Sigmoid colon (tissue), 7 donors: ENCODE results near the gene ZXDC. TPM values are rescaled to one million over a fixed set of nuclear protein-coding genes. Genes with fewer than 3 reads are reported as not detected.

ENCODE experiments used
- DNase-seq: peaks from one replicate; pipeline ENCODE4 v3.0.0-alpha.2; 2019
- H3K27ac ChIP-seq, 4 donors: fragments of 200-600 bp; sonication (generic); one replicate each; pipeline ENCODE4 v1.5.1; 2016 to 2019; ENCODE audit warnings: mild to moderate bottlenecking in 1 of 4
- H3K27me3 ChIP-seq, 3 donors: fragments of 200-600 bp; sonication (generic); one replicate each; pipeline ENCODE4 v1.5.1; 2019; ENCODE audit warnings: mild to moderate bottlenecking in 1 of 3
- H3K36me3 ChIP-seq, 4 donors: fragments of 200-600 bp; sonication (generic); one replicate each; pipeline ENCODE4 v1.5.1; 2016 to 2019
- H3K4me1 ChIP-seq, 4 donors: fragments of 200-600 bp; sonication (generic); one replicate each; pipeline ENCODE4 v1.5.1; 2017 to 2019
- H3K4me3 ChIP-seq, 4 donors: fragments of 200-600 bp; sonication (generic); one replicate each; pipeline ENCODE4 v1.5.1; 2017 to 2019; ENCODE audit warnings: mild to moderate bottlenecking in 2 of 4, moderate library complexity in 1 of 4
- H3K9me3 ChIP-seq, 4 donors: fragments of 200-600 bp in 3 of 4; sonication (generic) in 3 of 4; one replicate each; pipeline versions ENCODE4 v1.5.1 to v1.6.1; 2013 to 2019
- EP300 ChIP-seq, 4 donors: sonication (generic); formaldehyde crosslinking; IDR thresholded peaks; one replicate each; pipeline ENCODE4 v1.6.1; 2017; ENCODE audit warnings: antibody characterized with exemption in 4 of 4
- POLR2A ChIP-seq, 2 donors: fragments of 450-650 bp; IDR thresholded peaks; one replicate each; pipeline ENCODE4 v1.6.1; 2016; ENCODE audit warnings: antibody characterized with exemption in 2 of 2, mild to moderate bottlenecking in 2 of 2, moderate library complexity in 2 of 2
- POLR2AphosphoS5 ChIP-seq, 4 donors: sonication (generic); formaldehyde crosslinking; IDR thresholded peaks; one replicate each; pipeline ENCODE4 v1.6.1; 2017; ENCODE audit warnings: antibody characterized with exemption in 4 of 4
- WGBS, 2 donors: extraction: QIAGEN DNeasy Blood & Tissue Kit; methylation state at CpG; one replicate each; pipeline ENCODE4 v1.1.7; 2013; 5-methylcytosine and 5-hydroxymethylcytosine counted together
- intact Hi-C: fragments of 100-400 bp; cut with DNase I; formaldehyde crosslinking; loops from one replicate; pipeline ENCODE4 v1.15.1; 2023
- polyA plus RNA-seq, 3 donors: library from polyadenylated mRNA; stranded (reverse); fragments of 200-250 nt; gene quantifications; one replicate each; pipeline ENCODE4 v1.2.3, GENCODE V29; 2013
- total RNA-seq, 4 donors: library from RNA; depleted of rRNA; stranded (reverse); fragments of >200 nt; gene quantifications; one replicate each; pipeline ENCODE4 v1.1.0, GENCODE V29; 2016
- TF ChIP-seq, protein P1 (sequence below), 4 experiments: fragments of 450-650 bp in 3 of 4; fragments of 200-600 bp in 1 of 4; IDR thresholded peaks; one replicate each; pipeline ENCODE4 v1.5.1; 2016 to 2019; ENCODE audit warnings: antibody characterized with exemption in 4 of 4, mild to moderate bottlenecking in 3 of 4, moderate library complexity in 2 of 4
- donor health status: healthy with polysubstance abuse.
- donor health status: Bipolar disorder and iron deficiency.
- donor health status: healthy.

Gene ZXDC
- total and polyA plus RNA-seq, 7 donors, result 5.5 to 33.8 (median 26.4) TPM

DNA sequence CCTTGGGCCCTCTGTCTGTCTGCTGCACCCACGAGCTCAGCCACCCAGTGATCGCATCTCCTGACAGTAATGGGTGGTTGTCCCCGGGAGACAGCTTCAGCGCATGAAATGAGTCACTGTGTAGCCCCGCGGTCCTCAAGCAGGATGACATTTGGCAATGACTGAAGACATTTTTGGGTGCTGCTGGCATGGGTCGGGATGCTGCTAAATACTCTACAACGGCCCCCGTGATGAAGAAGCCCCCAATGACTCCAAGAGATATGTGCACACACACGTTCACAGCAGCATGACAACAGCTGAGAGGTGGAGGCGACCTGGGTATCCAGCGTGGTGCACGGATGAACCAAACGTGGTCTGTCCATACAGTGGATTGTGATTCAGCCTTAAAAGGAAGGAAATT, 17.4 kb upstream of the ZXDC start:
- Histone ChIP-seq H3K4me3 (no peak overlapping the region), H3K27ac (no peak overlapping the region), H3K4me1 (no peaks in the 10 kb centered on the region), H3K27me3 (no peaks in the 10 kb centered on the region), H3K36me3 (no peaks in the 10 kb centered on the region), H3K9me3 (no peaks in the 10 kb centered on the region)
- no peak for DNase-seq
- WGBS, 2 donors, result 75 to 90% methylated on average over 14 of the region's 14 CpGs
- intact Hi-C loops, result no loop called here
- TF ChIP-seq POLR2AphosphoS5 (IDR thresholded peaks at IDR 0.05) (no peak), POLR2A (IDR thresholded peaks at IDR 0.05) (no peak), EP300 (IDR thresholded peaks at IDR 0.05) (no peak)
- TF ChIP-seq, protein P1, sequence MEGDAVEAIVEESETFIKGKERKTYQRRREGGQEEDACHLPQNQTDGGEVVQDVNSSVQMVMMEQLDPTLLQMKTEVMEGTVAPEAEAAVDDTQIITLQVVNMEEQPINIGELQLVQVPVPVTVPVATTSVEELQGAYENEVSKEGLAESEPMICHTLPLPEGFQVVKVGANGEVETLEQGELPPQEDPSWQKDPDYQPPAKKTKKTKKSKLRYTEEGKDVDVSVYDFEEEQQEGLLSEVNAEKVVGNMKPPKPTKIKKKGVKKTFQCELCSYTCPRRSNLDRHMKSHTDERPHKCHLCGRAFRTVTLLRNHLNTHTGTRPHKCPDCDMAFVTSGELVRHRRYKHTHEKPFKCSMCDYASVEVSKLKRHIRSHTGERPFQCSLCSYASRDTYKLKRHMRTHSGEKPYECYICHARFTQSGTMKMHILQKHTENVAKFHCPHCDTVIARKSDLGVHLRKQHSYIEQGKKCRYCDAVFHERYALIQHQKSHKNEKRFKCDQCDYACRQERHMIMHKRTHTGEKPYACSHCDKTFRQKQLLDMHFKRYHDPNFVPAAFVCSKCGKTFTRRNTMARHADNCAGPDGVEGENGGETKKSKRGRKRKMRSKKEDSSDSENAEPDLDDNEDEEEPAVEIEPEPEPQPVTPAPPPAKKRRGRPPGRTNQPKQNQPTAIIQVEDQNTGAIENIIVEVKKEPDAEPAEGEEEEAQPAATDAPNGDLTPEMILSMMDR (IDR thresholded peaks at IDR 0.05), result no peak

DNA sequence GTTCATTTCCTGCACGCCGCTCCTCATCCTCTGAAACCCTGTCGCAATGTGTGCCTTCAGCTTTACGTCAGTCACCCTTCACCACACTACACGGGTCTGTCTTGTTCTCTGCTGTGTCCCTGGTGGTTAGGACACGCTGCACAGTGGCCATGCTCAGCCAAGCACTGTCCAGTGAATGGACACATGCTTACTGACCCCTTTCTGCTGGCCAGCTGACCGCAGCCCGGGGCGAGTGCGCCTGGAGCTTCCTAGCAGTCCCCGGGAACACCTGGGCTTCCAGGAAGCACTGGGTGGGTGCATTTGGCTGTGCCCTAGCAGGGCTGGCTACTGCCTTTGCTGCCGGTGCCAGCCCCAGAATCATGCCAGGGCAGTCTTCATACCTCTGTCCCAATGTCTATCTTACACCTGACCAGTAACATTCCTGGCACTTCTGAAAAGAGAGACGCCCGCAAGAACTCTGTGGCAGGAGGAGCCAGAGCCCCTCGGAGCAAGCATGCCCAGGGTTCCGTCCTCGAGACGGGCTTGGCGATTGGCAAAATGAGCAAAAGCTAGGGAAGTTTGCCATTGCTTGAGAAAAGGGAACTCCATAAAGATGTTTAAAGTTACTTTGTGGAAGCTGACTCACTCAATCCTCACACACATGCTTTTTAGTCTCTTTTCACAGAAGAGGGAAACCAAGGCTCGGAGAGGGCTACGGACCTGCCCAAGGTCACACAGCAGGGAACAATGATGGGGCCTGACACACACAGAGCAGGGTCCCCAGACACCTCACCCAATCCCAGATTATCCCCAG, 15.7 kb upstream of the ZXDC start:
- Histone ChIP-seq H3K9me3 (no peaks in the 10 kb centered on the region), H3K27ac (no peak overlapping the region), H3K36me3 (no peaks in the 10 kb centered on the region), H3K27me3 (no peaks in the 10 kb centered on the region), H3K4me3 (no peak overlapping the region), H3K4me1 (no peaks in the 10 kb centered on the region)
- DNase-seq, result no peak
- intact Hi-C loops, result no loop called here
- WGBS, 2 donors, result 88 to 90% methylated on average over 21 of the region's 21 CpGs
- TF ChIP-seq, protein P1 (IDR thresholded peaks at IDR 0.05), result no peak
- TF ChIP-seq POLR2AphosphoS5 (IDR thresholded peaks at IDR 0.05), result no peak
- TF ChIP-seq EP300 (IDR thresholded peaks at IDR 0.05), result no peak
- TF ChIP-seq POLR2A (IDR thresholded peaks at IDR 0.05), result no peak

DNA sequence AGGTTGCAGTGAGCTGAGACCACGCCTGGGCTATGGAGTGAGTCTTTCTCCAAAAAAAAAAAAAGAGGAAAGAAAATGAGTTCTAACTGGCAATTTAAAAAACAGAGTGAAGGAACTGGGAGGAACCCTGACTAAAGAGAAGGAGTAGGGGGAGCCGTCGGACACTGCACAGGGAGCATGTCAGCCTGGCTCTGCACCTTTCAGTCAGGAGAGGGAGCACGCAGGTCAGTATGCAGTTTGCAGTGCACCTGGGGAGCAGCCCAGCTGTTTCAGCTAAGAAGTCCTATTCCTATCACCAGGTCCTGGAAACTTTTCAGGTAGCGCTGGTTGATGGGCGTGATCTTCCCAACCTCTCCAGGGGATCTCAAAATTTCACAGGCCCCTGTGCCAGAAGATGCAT, 14.9 kb upstream of the ZXDC start:
- no peak for DNase-seq
- Histone ChIP-seq H3K27ac (no peak overlapping the region), H3K27me3 (no peaks in the 10 kb centered on the region), H3K4me3 (no peak overlapping the region), H3K4me1 (no peaks in the 10 kb centered on the region), H3K36me3 (no peaks in the 10 kb centered on the region), H3K9me3 (no peaks in the 10 kb centered on the region)
- TF ChIP-seq, protein P1 (IDR thresholded peaks at IDR 0.05), result no peak
- TF ChIP-seq POLR2AphosphoS5 (IDR thresholded peaks at IDR 0.05) (no peak), EP300 (IDR thresholded peaks at IDR 0.05) (no peak), POLR2A (IDR thresholded peaks at IDR 0.05) (no peak)
- intact Hi-C loops, result no loop called here
- WGBS, 2 donors, result 62 to 87% methylated on average over 6 of the region's 6 CpGs

DNA sequence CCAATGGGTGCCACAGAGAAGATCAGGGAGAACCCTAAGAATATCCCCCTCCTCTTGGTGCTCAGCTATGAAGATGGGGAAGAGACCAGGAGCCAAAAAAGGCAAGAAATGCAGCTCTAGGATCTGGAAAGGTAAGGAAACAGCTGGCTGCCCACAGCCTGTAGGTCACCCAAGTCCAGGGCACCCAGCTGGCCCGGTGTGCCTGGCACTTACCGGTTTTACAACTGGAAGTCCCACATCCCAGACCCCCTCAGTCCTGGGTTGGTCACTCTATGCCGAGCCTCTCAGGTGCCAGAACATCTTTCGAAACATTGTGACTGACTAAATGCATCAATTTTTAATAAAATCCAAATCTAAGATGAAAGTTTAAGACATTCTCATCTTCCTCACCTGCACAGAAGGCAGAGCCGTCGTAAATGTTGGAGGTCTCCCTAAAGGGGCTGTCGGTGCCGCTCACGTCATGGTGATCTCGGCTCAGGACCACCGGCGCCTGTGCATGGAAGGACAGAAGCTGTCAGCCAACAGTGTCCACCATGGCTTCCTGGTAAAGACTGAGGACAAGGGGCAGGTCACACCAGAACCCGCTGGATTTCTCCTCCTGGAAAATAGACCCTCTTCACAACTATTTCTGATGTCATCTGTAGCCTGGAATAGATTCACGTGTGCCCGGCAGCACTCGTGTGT, 13.3 kb upstream of the ZXDC start:
- intact Hi-C loops, result no loop called here
- TF ChIP-seq EP300 (IDR thresholded peaks at IDR 0.05) (no peak), POLR2AphosphoS5 (IDR thresholded peaks at IDR 0.05) (no peak), POLR2A (IDR thresholded peaks at IDR 0.05) (no peak)
- TF ChIP-seq, protein P1 (IDR thresholded peaks at IDR 0.05), result no peak
- Histone ChIP-seq H3K4me3 (no peak overlapping the region), H3K9me3 (no peaks in the 10 kb centered on the region), H3K36me3 (no peaks in the 10 kb centered on the region), H3K27me3 (no peaks in the 10 kb centered on the region), H3K4me1 (no peaks in the 10 kb centered on the region), H3K27ac (no peak overlapping the region)
- DNase-seq, result no peak
- WGBS, 2 donors, result 90 to 94% methylated on average over 16 of the region's 16 CpGs
